WTC11 (cell line): ENCODE data around the gene ESRRA. TPM values are rescaled to one million over a fixed set of nuclear protein-coding genes. Genes with fewer than 3 reads are reported as not detected.
A peak's percentile ranks its signal among the peaks of the same experiment; 100 is the strongest.

Experiments
- ATAC-seq: fragments of 200-7000 bp; cut with Tn5 transposase; 2 replicates; pipeline ENCODE4 v1.10.0; 2021; ENCODE audit warnings: mild to moderate bottlenecking, moderate library complexity
- CTCF ChIA-PET: fragments of 300-600 bp; sonication (Branson Sonifier 250); formaldehyde crosslinking; loops from one replicate; lab custom pipeline; 2021; ENCODE audit warnings: antibody characterized with exemption; lab: Charles Lee
- POLR2A ChIA-PET: fragments of 350-600 bp; sonication (Branson Sonifier 250); formaldehyde crosslinking; loops from one replicate; lab custom pipeline; 2021; ENCODE audit warnings: antibody characterized with exemption; lab: Charles Lee
- DNase-seq: peaks from one replicate; pipeline ENCODE4 v3.0.0; 2021; ENCODE audit warnings: low spot score
- H3K27ac Mint-ChIP-seq: 2 replicates; pipeline ENCODE4 v1.8.0; 2021; ENCODE audit warnings: mixed read lengths
- H3K27me3 Mint-ChIP-seq: 2 replicates; pipeline ENCODE4 v1.8.0; 2021; ENCODE audit warnings: low read depth, mild to moderate bottlenecking, moderate library complexity, mixed read lengths
- H3K36me3 Mint-ChIP-seq: 2 replicates; pipeline ENCODE4 v1.8.0; 2021; ENCODE audit warnings: mixed read lengths
- H3K4me1 Mint-ChIP-seq: 2 replicates; pipeline ENCODE4 v1.8.0; 2022; ENCODE audit warnings: mixed read lengths
- H3K4me3 Mint-ChIP-seq: 2 replicates; pipeline ENCODE4 v1.8.0; 2021; ENCODE audit warnings: mild to moderate bottlenecking, moderate library complexity, mixed read lengths
- H3K9me3 Mint-ChIP-seq: 2 replicates; pipeline ENCODE4 v1.8.0; 2021; ENCODE audit warnings: mixed read lengths
- ATF2 ChIP-seq: sonication (generic); formaldehyde crosslinking; IDR thresholded peaks from 2 replicates; pipeline ENCODE4 v1.8.1; 2022; ENCODE audit warnings: low read depth, missing genetic modification reagents, borderline replicate concordance
- ATF6 ChIP-seq: sonication (generic); formaldehyde crosslinking; IDR thresholded peaks from 2 replicates; pipeline ENCODE4 v1.8.1; 2023; ENCODE audit warnings: mild to moderate bottlenecking, missing genetic modification reagents
- CREM ChIP-seq: sonication (generic); formaldehyde crosslinking; IDR thresholded peaks from 2 replicates; pipeline ENCODE4 v1.8.1; 2022; ENCODE audit warnings: mild to moderate bottlenecking, missing genetic modification reagents, moderate library complexity
- FOXP4 ChIP-seq: sonication (generic); formaldehyde crosslinking; IDR thresholded peaks from 2 replicates; pipeline ENCODE4 v1.8.0; 2022; ENCODE audit warnings: mild to moderate bottlenecking, missing genetic modification reagents
- HMGA2 ChIP-seq: fragments of 250-450 bp; sonication (Bioruptor Pico); IDR thresholded peaks from 2 replicates; pipeline ENCODE4 v1.4.0; 2021; ENCODE audit warnings: mild to moderate bottlenecking, moderate library complexity
- HMGXB4 ChIP-seq: sonication (generic); formaldehyde crosslinking; IDR thresholded peaks from 2 replicates; pipeline ENCODE4 v1.8.1; 2023; ENCODE audit warnings: mild to moderate bottlenecking, moderate library complexity, missing genetic modification reagents
- JAZF1 ChIP-seq: fragments of 250-450 bp; sonication (Bioruptor Pico); IDR thresholded peaks from 2 replicates; pipeline ENCODE4 v1.9.0; 2021; ENCODE audit warnings: moderate library complexity, mild to moderate bottlenecking, inconsistent platforms
- MYBL2 ChIP-seq: sonication (generic); formaldehyde crosslinking; IDR thresholded peaks from 2 replicates; pipeline ENCODE4 v1.8.1; 2023; ENCODE audit warnings: mild to moderate bottlenecking, moderate library complexity, missing genetic modification reagents
- NR2C2 ChIP-seq: sonication (generic); formaldehyde crosslinking; IDR thresholded peaks from 2 replicates; pipeline ENCODE4 v1.8.0; 2022; ENCODE audit warnings: mild to moderate bottlenecking, missing genetic modification reagents
- PRDM15 ChIP-seq: sonication (generic); formaldehyde crosslinking; IDR thresholded peaks from 2 replicates; pipeline ENCODE4 v1.8.0; 2022; ENCODE audit warnings: missing genetic modification reagents
- PRRX2 ChIP-seq: fragments of 250-450 bp; sonication (Bioruptor Pico); IDR thresholded peaks from 2 replicates; pipeline ENCODE4 v1.8.0; 2021; ENCODE audit warnings: mild to moderate bottlenecking
- RELA ChIP-seq: sonication (generic); formaldehyde crosslinking; IDR thresholded peaks from 2 replicates; pipeline ENCODE4 v1.8.1; 2022; ENCODE audit warnings: missing genetic modification reagents, mild to moderate bottlenecking, borderline replicate concordance
- RORB ChIP-seq: fragments of 250-450 bp; sonication (Bioruptor Pico); IDR thresholded peaks from 2 replicates; pipeline ENCODE4 v1.9.0; 2021; ENCODE audit warnings: mild to moderate bottlenecking
- SOX15 ChIP-seq: fragments of 250-450 bp; sonication (Bioruptor Pico); IDR thresholded peaks from 2 replicates; pipeline ENCODE4 v1.9.0; 2021; ENCODE audit warnings: mild to moderate bottlenecking
- SP1 ChIP-seq: sonication (generic); formaldehyde crosslinking; conservative IDR thresholded peaks from 2 replicates; pipeline ENCODE4 v1.8.1; 2022; ENCODE audit warnings: missing genetic modification reagents
- USF2 ChIP-seq: sonication (generic); formaldehyde crosslinking; IDR thresholded peaks from 2 replicates; pipeline ENCODE4 v1.8.1; 2023; ENCODE audit warnings: mild to moderate bottlenecking, missing genetic modification reagents, moderate library complexity
- ZNF396 ChIP-seq: fragments of 250-450 bp; sonication (Bioruptor Pico); IDR thresholded peaks from 2 replicates; pipeline ENCODE4 v1.8.0; 2021; ENCODE audit warnings: mild to moderate bottlenecking, moderate library complexity, borderline replicate concordance
- ZNF671 ChIP-seq: fragments of 250-450 bp; sonication (Bioruptor Pico); IDR thresholded peaks from 2 replicates; pipeline ENCODE4 v1.8.0; 2021; ENCODE audit warnings: mild to moderate bottlenecking
- total RNA-seq: library from RNA; stranded (reverse); gene quantifications from 3 replicates; pipeline ENCODE4 v1.2.3, GENCODE V29; 2021

The ESRRA gene
- total RNA-seq, 1 experiment from 2014 or later = 81.9 TPM

- TF ChIP-seq ATF6 (0 out of 2 replicates have a peak, but pooled peaks have one; percentile 40), ZNF396 (CRISPR knock-in tag) (no peak)
Measured at GRCh38 chr11:64299847-64300648, 5.3 kb upstream of the ESRRA start, which contains the start of gene CATSPERZ (continued).

GRCh38 chr11:64303109-64304031 is 2.0 kb upstream of the ESRRA start:
- ChIA-PET POLR2A (interaction anchor here (1.0 to 2.6 kb wide), 5 partner anchors 14 to 71 kb away, joined by 3 to 25 read pairs (median 6); partner anchors contain the start of genes PRDX5 and TRMT112), CTCF (interaction anchor here (0.7 to 5.6 kb wide), 31 partner anchors 7 to 369 kb away, joined by 3 to 151 read pairs (median 7); partner anchors contain the start of genes BAD, FERMT3, GPR137 and KCNK4)
- DNase-seq = no peak
- TF ChIP-seq RELA (CRISPR knock-in tag) (no peak), ZNF671 (CRISPR knock-in tag) (no peak), NR2C2 (no peak), CREM (CRISPR knock-in tag) (no peak), SOX15 (CRISPR knock-in tag) (no peak), USF2 (CRISPR knock-in tag) (no peak), PRRX2 (CRISPR knock-in tag) (no peak), ATF2 (CRISPR knock-in tag) (no peak), RORB (CRISPR knock-in tag) (no peak), HMGXB4 (CRISPR knock-in tag) (no peak), SP1 (CRISPR knock-in tag) (no peak), FOXP4 (CRISPR knock-in tag) (no peak), MYBL2 (CRISPR knock-in tag) (no peak), HMGA2 (CRISPR knock-in tag) (no peak), JAZF1 (CRISPR knock-in tag) (no peak), PRDM15 (no peak)
- Mint-ChIP-seq H3K4me1 (peaks cover 16% of the 10 kb centered on the region), H3K9me3 (no peaks in the 10 kb centered on the region), H3K36me3 (peaks cover 3% of the 10 kb centered on the region), H3K27me3 (peaks cover 37% of the 10 kb centered on the region), H3K27ac (no peak overlapping the region; the same call in 1 of the 2 replicates), H3K4me3 (no peak overlapping the region)
- ATAC-seq = no peak
